GM10266 (cell line): Measurements from ENCODE around the gene IGF1R.
A peak's percentile ranks its signal among the peaks of the same experiment; 100 is the strongest.

Experiments
- DNase-seq: peaks from one replicate; pipeline ENCODE4 v3.0.0; 2012; ENCODE audit errors: extremely low spot score
- TF ChIP-seq, protein P1 (sequence below): IDR thresholded peaks from 2 replicates; pipeline ENCODE4 v1.5.1; 2012; ENCODE audit warnings: mild to moderate bottlenecking, low read depth; ENCODE audit not compliant: control insufficient read depth, insufficient read depth; ENCODE audit errors: missing control alignments

IGF1R gene

DNA sequence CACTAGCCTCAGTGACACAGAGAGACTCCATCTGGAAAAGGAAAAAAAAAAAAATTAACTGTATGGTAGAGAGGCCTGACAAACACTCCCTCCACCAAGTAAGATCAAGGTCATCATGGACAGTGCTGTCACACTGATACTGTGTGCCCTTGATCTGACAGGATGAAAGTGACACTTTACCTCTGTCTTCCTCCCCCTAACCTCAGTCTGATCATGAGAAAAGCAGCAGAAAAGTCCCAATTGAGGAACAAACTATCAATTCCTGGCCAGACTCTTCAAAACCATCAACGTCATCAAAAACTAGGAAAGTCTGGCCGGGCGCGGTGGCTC is 332.5 kb downstream of the IGF1R start:
- DNase-seq = no peak

DNA sequence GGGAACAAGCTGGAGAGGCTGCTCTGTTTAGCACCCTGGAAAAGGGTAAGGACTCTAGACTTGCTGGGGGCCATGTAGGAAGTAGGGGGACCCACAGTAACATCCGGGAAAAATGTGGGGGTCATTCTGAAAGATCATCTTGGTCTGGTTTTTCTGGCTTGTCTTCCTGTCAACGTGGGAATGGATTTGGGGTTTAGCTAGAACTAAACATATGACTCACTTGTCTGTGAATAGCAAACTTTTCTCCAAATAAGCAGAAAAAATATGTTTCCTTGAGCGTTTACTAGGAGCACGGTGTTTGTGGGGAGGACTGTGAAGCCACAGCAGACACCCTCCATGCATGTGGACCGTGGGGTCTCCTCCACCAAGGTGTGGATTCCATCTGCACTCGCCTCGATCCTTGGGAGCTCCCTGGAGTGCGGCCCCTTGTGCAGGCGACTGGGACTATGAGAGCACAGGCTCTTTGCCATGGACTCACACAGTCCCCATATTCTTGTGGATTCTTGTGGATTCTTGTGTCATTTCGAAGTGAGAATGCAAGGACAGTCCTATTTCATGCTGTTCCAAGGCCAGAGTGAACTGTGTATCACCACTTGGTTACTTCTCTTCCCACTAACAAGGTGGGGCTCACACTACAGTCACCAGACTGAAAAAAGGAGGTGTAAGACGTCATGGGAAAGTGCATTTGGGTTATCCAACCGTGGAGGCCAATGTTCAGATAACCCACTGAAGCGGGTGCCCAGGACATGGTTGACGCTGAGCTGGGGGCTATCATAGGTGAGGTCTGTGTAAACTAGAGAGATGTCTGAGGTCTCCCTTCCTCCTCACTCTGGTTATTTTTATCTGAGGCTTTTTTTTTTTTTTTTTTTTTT is 333.7 kb downstream of the IGF1R start:
- DNase-seq = peak; percentile 48

More for the DNA sequence above, 332.5 kb downstream of the IGF1R start:
- TF ChIP-seq, protein P1, sequence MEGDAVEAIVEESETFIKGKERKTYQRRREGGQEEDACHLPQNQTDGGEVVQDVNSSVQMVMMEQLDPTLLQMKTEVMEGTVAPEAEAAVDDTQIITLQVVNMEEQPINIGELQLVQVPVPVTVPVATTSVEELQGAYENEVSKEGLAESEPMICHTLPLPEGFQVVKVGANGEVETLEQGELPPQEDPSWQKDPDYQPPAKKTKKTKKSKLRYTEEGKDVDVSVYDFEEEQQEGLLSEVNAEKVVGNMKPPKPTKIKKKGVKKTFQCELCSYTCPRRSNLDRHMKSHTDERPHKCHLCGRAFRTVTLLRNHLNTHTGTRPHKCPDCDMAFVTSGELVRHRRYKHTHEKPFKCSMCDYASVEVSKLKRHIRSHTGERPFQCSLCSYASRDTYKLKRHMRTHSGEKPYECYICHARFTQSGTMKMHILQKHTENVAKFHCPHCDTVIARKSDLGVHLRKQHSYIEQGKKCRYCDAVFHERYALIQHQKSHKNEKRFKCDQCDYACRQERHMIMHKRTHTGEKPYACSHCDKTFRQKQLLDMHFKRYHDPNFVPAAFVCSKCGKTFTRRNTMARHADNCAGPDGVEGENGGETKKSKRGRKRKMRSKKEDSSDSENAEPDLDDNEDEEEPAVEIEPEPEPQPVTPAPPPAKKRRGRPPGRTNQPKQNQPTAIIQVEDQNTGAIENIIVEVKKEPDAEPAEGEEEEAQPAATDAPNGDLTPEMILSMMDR = no peak

DNA sequence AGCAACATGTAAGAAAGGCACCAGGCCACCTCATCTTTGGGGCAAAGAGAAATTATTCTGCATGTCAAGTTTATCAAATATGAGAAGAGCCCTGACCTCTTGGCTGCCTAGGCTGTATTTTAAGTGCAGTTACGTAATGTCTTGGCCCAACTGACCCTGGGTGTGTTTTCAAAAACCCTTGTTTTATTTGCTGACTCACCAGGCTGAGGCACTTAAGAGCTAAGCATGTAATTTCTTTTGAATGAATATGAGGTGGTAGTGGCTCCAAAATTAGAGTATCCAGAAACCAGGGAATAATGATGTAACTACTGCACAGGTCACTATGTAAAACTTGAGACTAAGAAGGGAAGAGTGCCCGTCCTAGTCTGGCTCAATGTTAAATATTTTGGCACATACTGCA is 335.0 kb downstream of the IGF1R start:
- DNase-seq = no peak
- TF ChIP-seq, protein P1 = no peak

More for the DNA sequence above, 333.7 kb downstream of the IGF1R start:
- TF ChIP-seq, protein P1 = no peak

DNA sequence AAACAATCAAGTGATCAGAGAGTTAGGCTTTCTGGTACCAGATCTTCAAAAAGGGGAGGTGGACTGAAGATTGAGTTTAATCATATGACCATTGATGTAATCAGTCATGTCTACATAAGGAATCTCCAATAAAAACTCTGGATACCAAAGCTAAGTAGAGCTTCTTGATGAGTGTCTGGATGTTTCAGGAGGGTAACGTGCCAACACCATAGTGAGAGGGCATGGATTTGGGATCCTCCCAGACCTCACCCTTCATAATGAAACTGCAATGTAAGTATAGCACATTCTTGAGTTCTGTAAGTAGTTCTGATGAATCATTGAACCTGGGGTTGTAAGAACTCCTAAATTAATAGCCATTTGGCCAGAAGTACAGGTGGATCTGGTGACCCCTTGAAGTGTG is 337.9 kb downstream of the IGF1R start:
- TF ChIP-seq, protein P1 = no peak
- DNase-seq = no peak

DNA sequence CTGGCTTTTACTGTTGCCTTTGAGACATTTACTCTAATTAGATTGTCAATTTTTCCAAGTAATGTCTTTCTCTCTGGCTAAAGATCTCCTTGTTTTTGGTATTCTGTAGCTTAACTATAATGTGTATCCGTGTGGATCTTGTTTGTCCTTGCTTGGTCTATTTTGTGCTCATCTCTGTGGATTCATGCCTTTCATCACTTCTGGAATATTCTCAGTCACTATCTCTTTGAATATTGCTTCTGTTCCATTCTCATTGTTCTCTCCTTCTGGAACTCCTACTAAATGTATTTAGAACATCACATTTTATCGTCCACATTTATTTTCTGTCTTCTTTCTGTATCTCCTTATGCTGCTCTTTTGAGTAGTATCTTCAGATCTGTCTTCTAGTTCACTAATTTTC is 346.6 kb downstream of the IGF1R start:
- no peak for DNase-seq
- TF ChIP-seq, protein P1 = no peak

DNA sequence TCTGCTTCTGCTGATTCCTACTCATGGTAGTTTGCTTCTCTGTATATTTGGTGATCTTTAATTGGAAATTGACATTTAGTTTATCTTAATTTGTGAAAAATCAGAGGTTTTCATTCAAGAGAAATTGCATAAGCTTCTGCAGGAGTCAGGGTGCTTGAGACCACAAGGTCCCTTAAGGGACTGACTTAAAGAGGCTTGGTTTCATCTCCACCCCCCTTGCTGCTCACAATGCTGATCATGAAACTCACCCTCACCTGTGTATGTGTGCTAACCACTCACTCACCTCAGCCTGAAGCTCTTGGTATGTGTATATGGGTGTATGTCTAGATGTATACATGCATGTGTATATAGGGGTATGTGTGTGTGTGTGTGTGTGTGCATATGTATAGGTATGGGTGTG is 347.8 kb downstream of the IGF1R start:
- DNase-seq = no peak
- TF ChIP-seq, protein P1 = no peak

DNA sequence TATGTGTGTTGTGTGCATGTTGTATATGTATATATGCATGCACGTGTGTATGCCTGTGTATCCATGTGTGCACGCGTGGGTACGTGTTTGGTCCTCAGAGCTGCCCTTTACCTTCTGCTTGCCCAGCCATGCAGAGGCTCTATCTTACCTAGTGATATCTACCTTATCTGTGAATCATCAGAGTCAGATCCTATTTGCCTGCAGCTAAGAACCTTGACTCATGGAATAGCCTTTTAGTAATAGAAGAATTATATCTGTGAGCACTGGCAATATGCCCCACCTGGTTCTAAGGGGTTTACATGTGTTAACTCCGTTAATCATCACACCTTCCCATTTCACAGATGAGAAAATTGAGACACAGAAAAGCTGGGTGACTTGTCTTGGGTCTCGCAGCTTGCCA is 348.3 kb downstream of the IGF1R start:
- DNase-seq = no peak
- TF ChIP-seq, protein P1 = no peak
